Myocyte (in vitro differentiated cells): ENCODE results near the gene FBXO15. TPM values are rescaled to one million over a fixed set of nuclear protein-coding genes. Genes with fewer than 3 reads are reported as not detected.

Experiments used
- DNase-seq: peaks from one replicate; pipeline ENCODE4 v3.0.0-alpha.2; 2012; ENCODE audit warnings: low read depth
- total RNA-seq: library from RNA; depleted of rRNA; stranded (reverse); fragments of >200 nt; gene quantifications from 2 replicates; pipeline ENCODE4 v1.2.3, GENCODE V29; 2014

The FBXO15 gene
- total RNA-seq, 1 donor from 2014 or later = 0.91 TPM

DNA sequence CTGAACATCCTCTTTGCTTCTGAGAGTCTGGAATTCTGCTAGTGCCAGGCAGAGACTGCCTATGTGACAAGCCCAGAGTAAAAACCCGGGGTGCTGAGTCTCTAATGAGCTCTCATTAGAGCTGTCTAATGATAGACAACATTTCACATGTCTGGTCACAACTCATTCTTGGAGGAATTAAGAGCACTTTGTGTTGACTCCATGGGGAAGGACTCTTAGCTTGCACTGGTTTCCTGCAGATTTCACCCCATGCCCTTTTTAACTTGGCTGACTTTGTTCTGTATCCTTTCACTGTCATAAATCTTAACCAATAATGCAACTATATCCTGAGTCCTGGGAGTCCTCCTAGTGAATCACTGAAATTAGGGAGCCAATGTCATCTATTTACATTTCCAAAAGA lies 33.5 kb downstream of the FBXO15 start:
- no peak for DNase-seq

GRCh38 chr18:74113711-74114110 lies 33.9 kb downstream of the FBXO15 start:
- DNase-seq = no peak

- no peak for DNase-seq
Measured at GRCh38 chr18:74110976-74111375, 36.7 kb downstream of the FBXO15 start.

DNA sequence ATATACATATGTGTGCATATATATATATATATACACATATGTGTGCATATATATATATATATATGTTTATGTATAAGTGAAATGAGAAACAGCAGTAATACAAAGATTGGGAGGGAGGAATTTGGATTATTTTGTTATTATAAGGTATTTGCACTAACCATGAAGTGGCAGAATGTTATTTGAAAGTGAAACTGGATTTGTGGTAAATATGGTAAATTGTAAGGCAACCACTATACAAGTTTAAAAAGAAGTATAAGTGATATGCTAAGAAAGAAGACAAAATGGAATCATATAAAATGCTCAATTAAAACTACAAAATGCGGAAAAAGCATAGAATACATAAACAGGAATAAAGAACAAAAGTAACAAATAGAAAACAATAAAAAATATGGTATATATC lies 37.5 kb downstream of the FBXO15 start:
- DNase-seq = no peak

- no peak for DNase-seq
Measured at GRCh38 chr18:74108460-74108859, 39.2 kb downstream of the FBXO15 start.

DNA sequence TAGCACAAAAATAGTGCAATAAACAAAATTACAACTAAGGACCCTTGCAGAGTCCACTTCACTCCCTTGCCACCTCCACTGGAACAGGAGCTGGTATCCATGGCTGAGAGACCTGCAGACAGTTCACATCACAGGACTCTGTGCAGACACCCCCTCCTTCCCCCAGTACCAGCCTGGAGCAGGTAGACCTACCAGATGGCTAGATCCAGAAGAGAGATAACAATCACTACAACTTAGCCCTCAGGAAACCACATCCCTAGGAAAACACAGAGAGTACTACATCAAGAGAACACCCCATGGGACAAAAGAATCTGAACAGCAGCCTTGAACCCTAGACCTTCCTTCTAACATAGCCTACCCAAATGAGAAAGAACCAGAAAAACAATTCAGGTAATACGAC lies 49.8 kb downstream of the FBXO15 start:
- no peak for DNase-seq

- DNase-seq = no peak
Measured at GRCh38 chr18:74092922-74093321, 54.7 kb downstream of the FBXO15 start.

- no peak for DNase-seq
Measured at GRCh38 chr18:74084184-74084855, 63.3 kb downstream of the FBXO15 start.

- DNase-seq = no peak
Measured at GRCh38 chr18:74083557-74083952, 64.1 kb downstream of the FBXO15 start.

DNA sequence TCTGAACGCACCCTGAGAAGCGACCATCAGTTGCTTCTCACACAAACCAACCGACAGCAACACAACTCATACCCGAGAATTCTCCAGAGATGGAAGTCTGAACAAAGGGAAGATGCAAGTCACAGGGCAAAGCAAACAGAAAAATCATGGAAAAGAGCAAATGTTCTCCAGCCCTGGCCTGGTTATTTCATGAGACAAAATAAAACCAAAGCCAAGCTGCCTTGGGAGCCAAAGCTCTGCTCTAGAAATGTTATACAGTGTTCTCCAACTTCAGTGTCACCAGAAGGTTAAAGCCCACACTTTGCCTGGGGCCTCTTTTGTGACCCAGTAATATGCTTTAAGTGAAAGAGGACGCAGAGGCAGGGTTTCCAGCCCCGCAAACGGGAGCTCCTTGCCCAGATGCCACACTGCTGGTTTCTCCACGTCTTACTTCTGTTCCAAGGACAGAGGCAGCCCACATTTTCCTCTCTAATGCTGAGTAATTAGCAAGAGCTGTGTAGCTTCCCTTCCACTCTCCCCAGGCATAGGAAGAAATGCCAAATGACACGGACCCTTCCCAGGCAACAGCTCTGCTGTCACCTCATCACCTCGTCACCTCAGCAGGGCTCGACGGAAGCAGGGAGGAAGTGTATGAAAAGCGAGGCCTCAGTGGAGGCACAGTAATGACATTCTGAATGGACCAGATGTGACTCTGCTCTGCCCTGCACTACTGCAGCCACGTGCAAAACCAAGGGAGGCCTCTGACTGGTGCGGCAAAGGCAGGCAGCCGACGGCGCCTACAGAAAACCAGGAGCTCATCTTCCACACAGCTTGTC lies 64.7 kb downstream of the FBXO15 start:
- no peak for DNase-seq

GRCh38 chr18:74081966-74082741 lies 65.5 kb downstream of the FBXO15 start:
- DNase-seq = peak; percentile 0

DNA sequence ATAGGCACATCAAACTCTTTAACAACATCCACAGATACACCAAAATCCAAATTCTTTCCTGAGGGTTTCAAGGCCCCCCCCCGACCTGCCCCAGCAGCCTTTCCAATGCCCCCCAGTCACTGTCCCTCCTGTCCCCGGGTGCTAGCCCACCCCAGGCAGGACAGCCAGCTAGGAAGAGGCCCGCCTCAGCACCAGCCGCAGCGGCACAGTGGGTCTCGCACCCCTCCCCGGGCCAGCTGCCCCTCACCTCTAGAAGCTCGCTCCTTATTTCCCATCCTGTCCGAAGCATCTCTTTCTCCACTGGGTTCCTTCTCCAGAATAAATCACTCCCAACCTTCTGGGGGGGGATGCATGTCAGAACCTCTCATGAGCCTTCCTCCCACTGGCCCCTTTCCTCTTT lies 69.4 kb downstream of the FBXO15 start:
- no peak for DNase-seq

DNA sequence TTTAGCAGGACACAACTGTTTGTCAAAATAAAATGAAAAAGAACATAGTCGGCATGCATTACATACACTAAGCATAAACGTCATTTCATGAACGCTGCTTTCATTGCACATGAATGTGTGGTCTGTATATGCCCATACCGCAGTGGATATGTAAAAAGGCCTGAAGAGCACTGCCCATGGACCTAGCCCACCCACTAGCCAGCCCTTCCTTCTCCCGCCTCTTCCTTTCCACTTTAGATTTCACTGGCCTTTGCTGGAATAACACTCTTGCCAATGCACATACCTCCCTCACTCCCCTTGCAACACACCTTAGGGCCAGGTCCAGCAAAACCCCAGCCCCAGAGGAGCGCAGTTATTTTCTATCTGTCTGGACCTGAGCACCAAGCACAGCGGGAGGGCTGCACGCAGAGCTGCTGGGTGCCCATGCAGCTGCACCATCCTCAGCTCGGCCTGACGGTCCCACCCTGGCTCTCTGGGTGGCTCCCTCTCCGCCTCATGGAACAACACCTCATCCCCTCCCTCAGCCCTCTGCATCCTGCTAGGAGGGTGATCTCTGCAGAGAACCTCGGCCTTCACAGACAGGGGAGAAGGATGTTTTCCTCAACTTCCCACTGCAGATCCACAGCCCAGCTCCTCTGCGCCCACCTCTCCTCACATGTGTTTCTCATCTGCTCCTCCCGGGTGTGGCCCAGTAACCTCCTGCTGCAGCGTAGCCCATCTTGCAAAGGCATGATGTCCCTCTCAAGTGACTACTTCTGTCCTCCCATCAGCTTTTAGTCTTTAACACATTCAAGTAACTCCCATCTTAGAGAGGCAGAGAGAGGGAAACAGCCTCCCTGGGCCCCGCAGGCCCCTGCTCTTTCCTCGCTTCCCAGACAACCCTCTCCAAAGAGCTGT lies 72.7 kb downstream of the FBXO15 start:
- DNase-seq = no peak

- no peak for DNase-seq
Measured at GRCh38 chr18:74073957-74074667, 73.5 kb downstream of the FBXO15 start.

DNA sequence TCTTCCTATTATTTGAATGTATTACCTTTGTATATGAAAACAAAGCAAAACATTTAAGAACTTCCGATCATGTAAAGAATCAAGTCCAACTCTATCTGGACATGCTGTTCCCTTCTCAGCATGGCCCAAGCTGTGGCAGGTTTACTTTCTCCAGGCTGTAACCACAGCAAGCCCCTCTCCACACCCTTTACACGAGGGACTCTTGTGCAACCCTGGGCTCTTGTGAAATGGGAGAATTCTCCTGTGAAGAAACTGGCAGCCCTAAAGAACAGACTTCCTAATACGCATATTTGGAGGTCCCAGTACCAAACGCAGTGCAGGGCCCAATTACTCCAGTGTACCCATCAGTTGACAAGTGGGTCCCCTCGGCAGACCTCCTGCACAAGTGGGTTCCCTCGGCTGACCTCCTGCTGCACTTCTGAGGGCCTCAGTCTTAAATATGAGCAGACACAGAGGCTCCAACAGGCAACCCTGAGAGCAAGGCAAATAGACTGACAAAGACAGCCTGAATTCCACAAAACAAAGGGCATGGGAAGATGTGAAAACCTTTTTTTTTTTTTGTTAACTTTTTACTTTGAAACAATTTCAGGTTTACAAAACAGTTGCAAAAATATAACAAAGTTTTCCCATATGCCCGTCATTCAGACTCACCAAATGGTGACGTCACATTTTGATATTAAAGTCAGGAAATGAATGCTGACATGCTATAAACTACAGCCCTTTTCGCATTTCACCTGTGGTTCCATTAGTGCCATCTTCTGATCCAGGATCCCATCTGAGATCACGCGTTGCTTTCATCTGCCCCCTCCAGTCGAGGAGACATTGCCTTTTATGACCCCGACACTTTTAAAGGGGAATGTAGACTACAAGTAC lies 78.2 kb downstream of the FBXO15 start:
- DNase-seq = no peak

DNA sequence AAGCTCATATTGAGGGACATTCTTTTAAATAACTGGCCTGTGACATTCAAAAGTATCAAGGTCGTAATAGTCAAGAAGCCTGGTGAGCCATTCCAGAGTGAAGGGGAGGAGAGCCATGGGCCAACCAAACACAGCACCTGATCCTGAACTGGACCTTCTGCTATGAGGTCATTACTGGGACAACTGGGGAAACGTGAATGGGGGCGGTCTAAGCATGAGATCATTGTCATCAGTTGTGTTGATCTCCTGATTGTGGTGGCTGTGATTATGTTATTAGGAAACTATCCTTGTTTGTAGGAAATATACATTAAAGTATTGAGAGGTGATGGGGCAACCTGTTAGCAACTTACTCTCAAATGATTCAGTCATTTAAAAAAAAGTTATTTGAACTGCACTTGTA lies 79.3 kb downstream of the FBXO15 start:
- DNase-seq = no peak

DNA sequence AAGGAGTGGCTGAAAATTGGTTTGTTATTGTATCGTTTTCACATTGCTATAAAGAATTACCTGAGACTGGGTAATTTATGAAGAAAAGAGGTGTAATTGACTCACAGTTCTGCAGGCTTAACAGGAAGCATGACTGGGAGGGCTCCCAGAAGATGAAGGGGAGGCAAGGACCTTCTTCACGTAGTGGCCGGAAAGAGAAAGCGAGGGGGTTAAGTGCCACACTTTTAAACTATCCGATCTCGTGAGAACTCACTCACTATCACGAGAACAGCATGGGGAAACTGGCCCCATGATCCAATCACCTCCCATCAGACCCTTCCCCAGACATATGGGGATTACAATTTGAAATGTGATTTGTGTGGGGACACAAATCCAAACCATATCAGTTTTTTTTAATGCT lies 81.6 kb downstream of the FBXO15 start:
- DNase-seq = no peak

DNA sequence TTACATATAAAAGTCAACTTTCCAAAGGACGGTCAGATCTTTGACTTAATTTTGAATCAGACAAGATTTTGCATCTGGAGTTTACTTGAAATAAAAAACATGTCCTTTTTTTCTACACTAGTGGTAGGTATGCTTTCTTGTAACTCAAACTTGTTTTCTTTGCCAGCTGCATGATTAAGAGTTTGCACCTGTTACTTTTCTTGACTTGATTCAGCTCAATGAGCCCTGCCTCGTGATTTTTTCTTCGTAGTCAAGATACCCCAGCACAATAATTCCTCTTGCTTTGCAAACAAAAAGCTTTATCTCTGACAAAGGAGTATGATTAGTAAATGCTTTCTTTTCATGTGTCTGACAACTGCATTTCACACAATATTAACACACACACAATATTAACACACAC lies 82.3 kb downstream of the FBXO15 start:
- DNase-seq = peak; percentile 1

DNA sequence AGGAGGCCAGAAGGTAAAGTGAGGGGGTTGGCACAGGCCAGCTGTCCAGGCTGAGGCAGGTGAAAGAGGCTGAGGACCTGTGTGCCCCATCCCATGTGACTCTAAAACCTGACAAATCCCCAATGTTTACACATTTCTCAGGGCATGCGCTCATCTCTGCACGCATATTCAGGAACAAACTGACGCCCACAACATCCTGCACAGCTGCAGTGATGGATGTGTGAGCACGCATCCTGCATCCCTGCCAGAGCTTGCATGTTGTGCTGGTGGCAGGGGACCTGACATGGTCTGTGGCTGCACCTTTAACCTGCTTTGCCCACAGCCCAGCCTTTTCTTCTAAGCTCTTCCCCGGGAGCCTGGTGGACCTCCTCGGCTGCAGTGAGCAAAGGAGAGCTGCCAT lies 83.1 kb downstream of the FBXO15 start:
- DNase-seq = no peak
